GM18517 (cell line): ENCODE measurements around the gene RNF123.

ENCODE experiments used
- ATAC-seq: cut with Tn5 transposase; IDR thresholded peaks from one replicate; pipeline ENCODE4 v1.9.1; 2021; ENCODE audit warnings: mild to moderate bottlenecking, moderate library complexity; ENCODE audit not compliant: unreplicated experiment

RNF123 gene

DNA sequence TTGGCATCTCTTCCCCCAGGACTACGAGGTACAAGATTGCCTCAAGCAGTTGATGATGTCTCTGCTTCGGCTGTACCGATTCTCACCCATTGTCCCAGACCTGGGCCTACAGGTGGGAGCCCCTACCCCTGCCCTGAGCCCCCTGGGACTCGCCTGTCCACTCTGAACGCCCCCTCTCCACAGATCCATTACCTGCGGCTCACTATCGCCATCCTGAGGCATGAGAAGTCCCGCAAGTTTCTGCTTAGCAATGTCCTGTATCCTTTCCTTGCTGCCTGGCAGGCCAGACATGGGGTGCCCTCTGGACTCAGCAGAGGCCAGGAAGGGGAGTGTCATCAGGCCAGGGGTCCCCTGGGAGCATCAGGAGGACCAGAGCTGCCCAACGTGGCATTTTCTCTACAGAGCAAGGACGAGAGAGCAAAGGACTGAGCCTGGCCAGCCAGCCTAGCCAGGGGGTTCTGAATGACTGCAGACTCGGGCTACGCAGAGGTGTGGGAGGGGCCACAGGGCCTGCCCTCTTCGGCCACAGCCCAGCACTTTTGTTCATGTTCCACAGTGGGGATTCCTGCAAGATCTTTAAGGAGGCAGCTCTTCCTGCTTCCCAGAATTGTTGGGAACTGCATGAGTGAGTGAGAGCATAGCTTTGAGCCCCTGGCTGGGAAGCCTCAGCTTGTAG lies 11.2 kb downstream of the RNF123 start:
- ATAC-seq = no peak

- no peak for ATAC-seq
These were observed 12.2 kb downstream of the RNF123 start for GRCh38 chr3:49701388-49702077.

DNA sequence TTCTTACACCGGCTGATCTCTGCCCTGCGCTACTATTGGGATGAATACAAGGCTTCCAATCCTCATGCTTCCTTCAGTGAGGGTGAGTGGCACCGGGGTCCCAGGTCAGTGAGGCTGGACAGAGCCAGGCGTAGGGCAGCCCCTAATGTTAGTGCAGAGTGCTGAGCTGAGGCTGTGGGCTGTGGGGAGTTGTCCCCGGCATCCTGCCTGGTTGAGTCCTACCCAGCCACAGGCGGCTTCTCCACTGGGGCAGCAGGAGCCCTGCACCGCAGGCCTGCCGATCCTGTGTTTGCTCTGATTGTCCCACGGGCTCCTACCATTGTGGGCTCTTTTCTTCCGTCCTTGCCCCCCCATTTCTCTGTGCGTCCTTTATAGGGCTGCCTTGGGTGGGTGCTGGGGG lies 13.3 kb downstream of the RNF123 start:
- no peak for ATAC-seq

- no peak for ATAC-seq
These were observed 14.1 kb downstream of the RNF123 start for GRCh38 chr3:49703443-49703927.

GRCh38 chr3:49703956-49704355 lies 14.6 kb downstream of the RNF123 start:
- no peak for ATAC-seq

DNA sequence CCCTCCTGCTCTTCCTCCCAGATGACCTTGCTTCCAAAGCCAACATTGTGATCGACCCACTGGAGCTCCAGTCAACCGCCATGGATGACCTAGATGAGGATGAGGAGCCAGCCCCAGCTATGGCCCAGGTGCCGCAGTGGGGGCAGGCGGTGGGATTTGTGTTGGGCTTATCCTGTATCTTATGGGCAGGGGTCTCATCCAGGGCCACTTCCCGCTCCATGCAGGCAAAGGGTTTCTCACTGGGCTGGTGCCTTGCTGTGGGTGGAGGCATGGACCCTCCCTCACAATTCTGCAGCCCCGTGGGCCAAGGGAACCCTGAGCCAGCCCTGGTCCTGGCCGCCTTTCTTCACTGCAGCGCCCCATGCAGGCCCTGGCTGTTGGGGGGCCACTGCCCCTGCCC lies 15.3 kb downstream of the RNF123 start:
- ATAC-seq = no peak

- ATAC-seq = no peak
These were observed 16.1 kb downstream of the RNF123 start for GRCh38 chr3:49705390-49705960.

GRCh38 chr3:49706456-49707112 lies 17.2 kb downstream of the RNF123 start:
- ATAC-seq = no peak

GRCh38 chr3:49707113-49707480 lies 17.7 kb downstream of the RNF123 start:
- ATAC-seq = no peak

DNA sequence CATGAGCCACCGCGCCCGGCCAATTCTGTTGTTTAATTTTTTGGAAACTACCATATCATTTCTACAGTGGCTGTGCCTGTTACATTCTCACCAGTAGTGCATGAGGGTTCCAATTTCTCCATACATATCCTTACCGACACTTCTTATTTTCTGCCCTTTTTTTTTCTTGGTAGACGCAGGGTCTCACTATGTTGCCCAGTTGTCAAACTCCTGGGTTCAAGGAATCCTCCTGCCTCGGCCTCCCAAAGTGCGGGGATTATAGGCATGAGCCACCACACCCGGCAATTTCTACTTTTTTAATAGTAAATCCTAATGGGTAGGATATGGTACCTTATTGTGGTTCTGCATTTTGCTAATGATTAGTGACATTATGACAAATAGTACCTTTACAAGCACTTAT lies 20.5 kb downstream of the RNF123 start:
- ATAC-seq = no peak

- no peak for ATAC-seq
These were observed 22.1 kb downstream of the RNF123 start for GRCh38 chr3:49711489-49711888.

- no peak for ATAC-seq
These were observed 22.8 kb downstream of the RNF123 start for GRCh38 chr3:49712166-49712565.

GRCh38 chr3:49712631-49713317 lies 23.4 kb downstream of the RNF123 start:
- ATAC-seq = no peak

DNA sequence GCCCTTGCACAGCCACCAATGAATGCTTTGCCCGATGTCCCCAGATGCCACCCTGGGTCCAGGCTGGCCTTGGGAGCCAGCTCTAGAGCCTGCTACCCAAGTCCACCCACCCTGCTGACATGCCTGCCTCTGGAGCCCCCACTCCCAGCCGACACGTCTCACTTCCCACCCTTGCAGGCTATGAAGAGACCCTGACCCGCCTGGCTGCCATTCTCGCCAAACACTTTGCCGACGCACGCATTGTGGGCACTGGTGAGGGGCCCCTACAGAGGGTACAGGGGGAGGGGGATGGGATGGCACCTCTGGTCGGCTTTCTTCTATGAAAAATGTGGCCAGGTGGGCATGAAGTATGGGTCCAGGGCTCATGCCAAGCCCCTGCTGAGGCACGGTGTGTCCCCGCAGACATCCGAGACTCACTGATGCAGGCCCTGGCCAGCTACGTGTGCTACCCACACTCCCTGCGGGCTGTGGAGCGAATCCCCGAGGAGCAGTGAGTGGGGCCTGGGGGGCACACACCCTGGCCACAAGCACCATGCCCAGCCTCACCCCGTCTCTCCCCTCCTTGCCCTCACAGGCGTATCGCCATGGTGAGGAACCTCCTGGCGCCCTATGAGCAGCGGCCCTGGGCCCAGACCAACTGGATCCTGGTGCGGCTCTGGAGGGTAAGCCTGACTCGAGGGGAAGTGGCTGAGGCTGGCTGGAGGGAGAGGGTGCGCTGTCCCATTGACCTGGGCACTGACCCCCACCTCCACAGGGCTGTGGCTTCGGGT lies 24.2 kb downstream of the RNF123 start:
- ATAC-seq = no peak

- ATAC-seq = no peak
These were observed 25.6 kb downstream of the RNF123 start for GRCh38 chr3:49714728-49715550.

DNA sequence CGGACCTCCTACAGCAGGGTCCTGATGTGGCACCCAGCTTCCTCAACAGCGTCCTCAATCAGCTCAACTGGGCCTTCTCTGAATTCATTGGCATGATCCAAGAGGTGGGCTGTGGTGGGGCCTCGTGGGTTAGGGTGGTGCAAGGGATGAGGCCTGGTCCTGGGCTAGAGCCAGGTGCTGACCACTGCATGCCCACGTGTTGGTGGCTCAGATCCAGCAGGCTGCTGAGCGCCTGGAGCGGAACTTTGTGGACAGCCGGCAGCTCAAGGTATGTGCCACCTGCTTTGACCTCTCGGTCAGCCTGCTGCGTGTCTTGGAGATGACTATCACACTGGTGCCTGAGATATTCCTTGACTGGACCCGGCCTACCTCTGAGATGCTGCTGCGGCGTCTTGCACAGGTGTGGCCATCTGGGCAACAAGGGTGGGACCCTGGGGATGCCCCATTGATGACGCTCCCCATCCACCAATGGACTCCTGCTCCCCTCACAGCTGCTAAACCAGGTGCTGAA lies 26.3 kb downstream of the RNF123 start:
- no peak for ATAC-seq

DNA sequence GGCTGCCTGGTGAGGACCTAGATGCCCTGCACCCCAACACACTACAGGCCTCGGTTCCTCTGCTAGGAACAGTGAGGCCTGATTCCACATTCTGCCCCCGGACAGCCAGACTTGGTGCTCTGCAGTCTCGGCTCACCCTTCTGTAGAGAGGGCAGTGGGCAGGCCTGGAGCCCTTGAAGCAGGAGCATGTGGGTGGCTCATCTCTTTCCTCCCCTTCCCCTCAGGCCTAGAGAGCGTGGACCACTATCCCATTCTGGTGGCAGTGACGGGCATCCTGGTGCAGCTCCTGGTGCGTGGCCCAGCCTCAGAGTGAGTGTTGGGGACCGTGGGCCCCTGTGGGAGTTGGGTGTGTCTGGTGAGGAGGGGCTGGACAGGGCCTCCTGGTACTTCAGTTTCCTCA lies 26.8 kb downstream of the RNF123 start:
- no peak for ATAC-seq

DNA sequence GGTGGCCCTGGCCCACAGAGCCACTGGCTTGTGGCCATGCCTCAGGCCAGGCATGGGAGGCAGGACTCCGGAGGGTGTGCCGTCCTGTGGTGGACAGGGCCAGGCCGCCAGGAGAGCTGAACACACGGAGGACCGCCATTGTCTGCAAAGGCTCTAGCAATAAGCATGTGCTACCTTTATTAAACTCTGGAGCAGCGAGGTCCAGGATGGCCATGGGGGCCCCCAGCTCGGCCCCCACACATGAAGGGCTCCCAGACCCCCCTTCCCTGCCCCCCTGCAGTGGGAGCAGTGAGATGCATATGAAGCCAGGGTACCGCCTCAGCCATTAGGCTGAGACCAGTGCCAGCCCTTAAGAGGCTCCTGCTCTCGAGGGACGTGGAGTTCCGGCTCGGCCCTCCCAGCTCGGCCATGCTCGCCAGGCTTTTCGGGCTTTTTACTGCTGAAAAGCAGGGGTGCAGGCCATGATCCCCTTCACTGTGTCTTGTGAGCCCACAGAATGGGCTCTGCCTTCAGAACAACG lies 27.4 kb downstream of the RNF123 start:
- no peak for ATAC-seq
